ENCODE results near the gene CACNA2D3. TPM values are rescaled to one million over a fixed set of nuclear protein-coding genes. Genes with fewer than 3 reads are reported as not detected.

CACNA2D3 gene
- total RNA-seq, 1 donor from 2014 or later: not detected

DNA sequence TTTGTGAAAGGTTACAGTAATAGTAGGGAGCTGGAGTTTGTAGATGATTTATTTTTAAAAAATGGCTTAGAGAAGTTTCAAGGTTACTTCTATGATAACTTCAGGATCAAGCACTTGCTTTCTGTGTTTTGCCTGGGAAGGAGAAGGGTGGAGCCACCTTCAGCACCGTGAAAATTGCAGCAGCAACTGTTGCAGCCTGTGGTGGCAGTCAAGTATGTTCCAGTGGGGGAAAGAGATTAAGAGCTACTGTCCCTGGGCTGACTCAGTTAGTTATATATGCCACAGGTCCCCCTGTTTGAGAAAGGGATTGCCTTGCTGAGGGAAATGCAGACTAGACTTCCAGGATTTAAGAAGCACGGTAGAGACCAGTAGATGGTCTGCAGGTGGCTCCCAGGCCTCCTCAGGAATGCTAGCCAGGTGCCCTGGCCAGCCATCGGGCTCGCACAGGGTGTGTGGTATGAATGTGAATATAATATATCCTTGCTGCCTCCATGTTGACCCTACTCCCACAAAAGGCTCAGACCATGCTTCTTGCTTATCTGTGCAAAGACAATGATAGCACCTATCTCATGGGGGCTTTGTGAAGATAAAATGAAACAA is 389.5 kb downstream of the CACNA2D3 start:
- Mint-ChIP-seq H3K27me3 (ENCODE audit: insufficient read depth, low read depth) (peaks cover 4% of the 10 kb centered on the region), H3K4me1 (no peaks in the 10 kb centered on the region), H3K36me3 (no peaks in the 10 kb centered on the region), H3K9me3 (peaks cover 3% of the 10 kb centered on the region), H3K4me3 (no peak overlapping the region), H3K27ac (no peak overlapping the region)
- Histone ChIP-seq H3K79me2 (ENCODE audit: low read depth) (no peaks in the 10 kb centered on the region), H3K4me3 (no peak overlapping the region), H2AFZ (replicated peaks) (no peak overlapping the region), H3K27me3 (no peaks in the 10 kb centered on the region), H4K20me1 (ENCODE audit: low read depth) (no peaks in the 10 kb centered on the region), H3K9ac (no peak overlapping the region), H3K27ac (no peak overlapping the region), H3K4me1 (no peaks in the 10 kb centered on the region), H3K36me3 (no peaks in the 10 kb centered on the region), H3K4me2 (no peak overlapping the region), H3F3A (ENCODE audit: low read depth) (no peaks in the 10 kb centered on the region), H3K9me3 (ENCODE audit: low read depth) (no peaks in the 10 kb centered on the region)
- TF ChIP-seq EZH2phosphoT487 (IDR thresholded peaks at IDR 0.05) (no peak), EZH2 (IDR thresholded peaks at IDR 0.05) (no peak)
- TF ChIP-seq, protein P1, sequence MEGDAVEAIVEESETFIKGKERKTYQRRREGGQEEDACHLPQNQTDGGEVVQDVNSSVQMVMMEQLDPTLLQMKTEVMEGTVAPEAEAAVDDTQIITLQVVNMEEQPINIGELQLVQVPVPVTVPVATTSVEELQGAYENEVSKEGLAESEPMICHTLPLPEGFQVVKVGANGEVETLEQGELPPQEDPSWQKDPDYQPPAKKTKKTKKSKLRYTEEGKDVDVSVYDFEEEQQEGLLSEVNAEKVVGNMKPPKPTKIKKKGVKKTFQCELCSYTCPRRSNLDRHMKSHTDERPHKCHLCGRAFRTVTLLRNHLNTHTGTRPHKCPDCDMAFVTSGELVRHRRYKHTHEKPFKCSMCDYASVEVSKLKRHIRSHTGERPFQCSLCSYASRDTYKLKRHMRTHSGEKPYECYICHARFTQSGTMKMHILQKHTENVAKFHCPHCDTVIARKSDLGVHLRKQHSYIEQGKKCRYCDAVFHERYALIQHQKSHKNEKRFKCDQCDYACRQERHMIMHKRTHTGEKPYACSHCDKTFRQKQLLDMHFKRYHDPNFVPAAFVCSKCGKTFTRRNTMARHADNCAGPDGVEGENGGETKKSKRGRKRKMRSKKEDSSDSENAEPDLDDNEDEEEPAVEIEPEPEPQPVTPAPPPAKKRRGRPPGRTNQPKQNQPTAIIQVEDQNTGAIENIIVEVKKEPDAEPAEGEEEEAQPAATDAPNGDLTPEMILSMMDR (IDR thresholded peaks at IDR 0.05): no peak
- DNase-seq (ENCODE audit: low spot score): no peak

DNA sequence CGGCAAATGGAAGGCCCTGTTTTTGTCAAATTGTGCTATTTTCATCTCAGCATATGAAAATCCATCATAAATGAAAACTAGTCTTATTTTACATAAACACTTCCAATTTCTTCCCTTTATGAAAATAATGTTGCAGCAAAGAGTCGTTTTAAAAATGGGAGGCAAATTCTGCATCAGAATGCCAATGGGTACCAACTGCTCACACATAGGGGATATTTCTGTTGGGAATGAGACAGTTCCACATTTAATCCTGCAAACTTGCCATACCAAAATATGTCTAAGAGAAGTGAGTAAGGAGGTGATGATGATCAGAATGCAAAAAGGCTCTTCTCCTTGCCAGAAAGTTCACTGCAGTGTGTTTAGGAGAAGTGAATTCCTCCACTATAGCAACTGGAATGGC is 391.7 kb downstream of the CACNA2D3 start:
- DNase-seq (ENCODE audit: low spot score): no peak
- H4K20me1 ChIP-seq (ENCODE audit: low read depth): no peaks in the 10 kb centered on the region
- H3K9ac ChIP-seq: no peak overlapping the region
- Mint-ChIP-seq H3K4me3 (no peak overlapping the region), H3K27me3 (ENCODE audit: insufficient read depth, low read depth) (peaks cover 4% of the 10 kb centered on the region), H3K27ac (no peak overlapping the region), H3K4me1 (no peaks in the 10 kb centered on the region), H3K36me3 (no peaks in the 10 kb centered on the region), H3K9me3 (peaks cover 3% of the 10 kb centered on the region)
- H3K4me2 ChIP-seq: no peak overlapping the region
- H3K36me3 ChIP-seq: no peaks in the 10 kb centered on the region
- no peaks in the 10 kb centered on the region for H3K4me1 ChIP-seq
- no peaks in the 10 kb centered on the region for H3K79me2 ChIP-seq (ENCODE audit: low read depth)
- no peak overlapping the region for H2AFZ ChIP-seq (replicated peaks)
- no peaks in the 10 kb centered on the region for H3K27me3 ChIP-seq
- no peak overlapping the region for H3K4me3 ChIP-seq
- no peaks in the 10 kb centered on the region for H3K9me3 ChIP-seq (ENCODE audit: low read depth)
- no peak overlapping the region for H3K27ac ChIP-seq
- TF ChIP-seq, protein P1 (IDR thresholded peaks at IDR 0.05): no peak
- TF ChIP-seq EZH2 (IDR thresholded peaks at IDR 0.05) (no peak), EZH2phosphoT487 (IDR thresholded peaks at IDR 0.05) (no peak)
- no peaks in the 10 kb centered on the region for H3F3A ChIP-seq (ENCODE audit: low read depth)

DNA sequence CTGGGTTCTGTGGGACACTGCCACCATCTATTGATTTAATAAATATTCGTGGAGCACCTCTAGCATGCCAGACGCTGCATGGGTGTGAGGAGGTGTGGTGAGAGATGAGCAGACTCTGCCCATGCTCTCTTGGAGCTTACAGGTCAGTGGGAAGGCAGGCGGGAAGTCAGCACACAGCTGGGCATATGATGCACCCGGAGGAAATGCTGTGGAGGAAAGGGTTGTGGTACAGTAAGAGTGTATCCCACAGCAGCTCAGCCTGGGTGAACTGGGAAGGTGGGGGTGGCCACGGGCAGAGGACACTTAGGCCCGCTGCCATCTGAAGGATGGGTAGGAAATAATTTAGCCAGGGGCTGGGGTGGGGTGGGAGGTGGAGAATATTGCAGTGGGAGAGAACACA is 392.1 kb downstream of the CACNA2D3 start:
- no peaks in the 10 kb centered on the region for H3K4me1 Mint-ChIP-seq
- DNase-seq (ENCODE audit: low spot score): no peak
- no peaks in the 10 kb centered on the region for H3K9me3 ChIP-seq (ENCODE audit: low read depth)
- no peaks in the 10 kb centered on the region for H3K27me3 ChIP-seq
- TF ChIP-seq EZH2 (IDR thresholded peaks at IDR 0.05) (no peak), EZH2phosphoT487 (IDR thresholded peaks at IDR 0.05) (no peak)
- TF ChIP-seq, protein P1 (IDR thresholded peaks at IDR 0.05): no peak
- H4K20me1 ChIP-seq (ENCODE audit: low read depth): no peaks in the 10 kb centered on the region
- no peaks in the 10 kb centered on the region for H3K4me1 ChIP-seq
- H3K4me3 Mint-ChIP-seq: no peak overlapping the region
- no peaks in the 10 kb centered on the region for H3K36me3 ChIP-seq
- H3K9ac ChIP-seq: no peak overlapping the region
- H3K27ac Mint-ChIP-seq: no peak overlapping the region
- no peak overlapping the region for H2AFZ ChIP-seq (replicated peaks)
- H3K27me3 Mint-ChIP-seq (ENCODE audit: insufficient read depth, low read depth): peaks cover 6% of the 10 kb centered on the region
- no peak overlapping the region for H3K27ac ChIP-seq
- no peaks in the 10 kb centered on the region for H3K79me2 ChIP-seq (ENCODE audit: low read depth)
- no peak overlapping the region for H3K4me2 ChIP-seq
- H3K9me3 Mint-ChIP-seq: peaks cover 3% of the 10 kb centered on the region
- no peaks in the 10 kb centered on the region for H3F3A ChIP-seq (ENCODE audit: low read depth)
- H3K36me3 Mint-ChIP-seq: no peaks in the 10 kb centered on the region
- H3K4me3 ChIP-seq: no peak overlapping the region
